ENCODE results near the gene SCAPER. TPM values are rescaled to one million over a fixed set of nuclear protein-coding genes. Genes with fewer than 3 reads are reported as not detected.
A peak's percentile ranks its signal among the peaks of the same experiment; 100 is the strongest.

The SCAPER gene
- total RNA-seq, 1 donor from 2014 or later, result 42.6 TPM

- peak overlapping the region; percentile 76 for H3K27ac ChIP-seq (replicated peaks)
- TF ChIP-seq CTCF (IDR thresholded peaks at IDR 0.05; ENCODE audit: borderline replicate concordance), result no peak
- no peak for DNase-seq
- intact Hi-C loops (cut with micrococcal nuclease), result no loop called here
- peaks cover 2% of the 10 kb centered on the region for H3K36me3 ChIP-seq
- no peaks in the 10 kb centered on the region for H3K27me3 ChIP-seq (ENCODE audit: low read depth)
- H3K4me1 ChIP-seq, result peaks cover 36% of the 10 kb centered on the region
- H3K4me3 ChIP-seq, result peak overlapping the region; percentile 37
- H3K9me3 ChIP-seq (replicated peaks), result peaks cover 12% of the 10 kb centered on the region
These were observed 329.5 kb downstream of the SCAPER start for GRCh38 chr15:76575679-76576078.

- intact Hi-C loops (cut with micrococcal nuclease), result no loop called here
- Histone ChIP-seq H3K9me3 (replicated peaks) (peaks cover 8% of the 10 kb centered on the region), H3K27me3 (ENCODE audit: low read depth) (no peaks in the 10 kb centered on the region), H3K4me3 (no peak overlapping the region), H3K4me1 (peaks cover 36% of the 10 kb centered on the region), H3K36me3 (peaks cover 4% of the 10 kb centered on the region), H3K27ac (replicated peaks) (peak overlapping the region; percentile 76)
- no peak for DNase-seq
- TF ChIP-seq CTCF (IDR thresholded peaks at IDR 0.05; ENCODE audit: borderline replicate concordance), result no peak
These were observed 329.9 kb downstream of the SCAPER start for GRCh38 chr15:76575274-76575673.

GRCh38 chr15:76572983-76573314 lies 332.2 kb downstream of the SCAPER start:
- H3K27me3 ChIP-seq (ENCODE audit: low read depth), result no peaks in the 10 kb centered on the region
- no peak for TF ChIP-seq CTCF (IDR thresholded peaks at IDR 0.05; ENCODE audit: borderline replicate concordance)

GRCh38 chr15:76566276-76566675 lies 338.9 kb downstream of the SCAPER start:
- intact Hi-C loops (cut with micrococcal nuclease), result no loop called here
- no peak overlapping the region for H3K27ac ChIP-seq (replicated peaks)
- no peak overlapping the region for H3K4me3 ChIP-seq
- H3K27me3 ChIP-seq (ENCODE audit: low read depth), result no peaks in the 10 kb centered on the region
- H3K36me3 ChIP-seq, result peaks cover 18% of the 10 kb centered on the region
- H3K4me1 ChIP-seq, result no peaks in the 10 kb centered on the region
- peaks cover 17% of the 10 kb centered on the region for H3K9me3 ChIP-seq (replicated peaks)
- no peak for TF ChIP-seq CTCF (IDR thresholded peaks at IDR 0.05; ENCODE audit: borderline replicate concordance)
- no peak for DNase-seq

More at GRCh38 chr15:76572983-76573314, 332.2 kb downstream of the SCAPER start:
- intact Hi-C loops (cut with micrococcal nuclease), result no loop called here
- DNase-seq, result no peak
- H3K9me3 ChIP-seq (replicated peaks), result peaks cover 4% of the 10 kb centered on the region
- peaks cover 9% of the 10 kb centered on the region for H3K36me3 ChIP-seq
- no peak overlapping the region for H3K4me3 ChIP-seq
- no peak overlapping the region for H3K27ac ChIP-seq (replicated peaks)
- H3K4me1 ChIP-seq, result peaks cover 35% of the 10 kb centered on the region

GRCh38 chr15:76565366-76565765 lies 339.8 kb downstream of the SCAPER start:
- Histone ChIP-seq H3K4me3 (no peak overlapping the region), H3K4me1 (no peaks in the 10 kb centered on the region), H3K36me3 (peaks cover 14% of the 10 kb centered on the region), H3K27ac (replicated peaks) (no peak overlapping the region), H3K9me3 (replicated peaks) (peaks cover 17% of the 10 kb centered on the region), H3K27me3 (ENCODE audit: low read depth) (no peaks in the 10 kb centered on the region)
- DNase-seq, result no peak
- intact Hi-C loops (cut with micrococcal nuclease), result no loop called here
- no peak for TF ChIP-seq CTCF (IDR thresholded peaks at IDR 0.05; ENCODE audit: borderline replicate concordance)

- Histone ChIP-seq H3K4me1 (peaks cover 6% of the 10 kb centered on the region), H3K9me3 (replicated peaks) (peaks cover 18% of the 10 kb centered on the region), H3K27ac (replicated peaks) (no peak overlapping the region), H3K27me3 (ENCODE audit: low read depth) (no peaks in the 10 kb centered on the region), H3K4me3 (no peak overlapping the region), H3K36me3 (peaks cover 3% of the 10 kb centered on the region)
- intact Hi-C loops (cut with micrococcal nuclease), result no loop called here
- no peak for DNase-seq
- TF ChIP-seq CTCF (IDR thresholded peaks at IDR 0.05; ENCODE audit: borderline replicate concordance), result no peak
These were observed 349.9 kb downstream of the SCAPER start for GRCh38 chr15:76555247-76555646.

Data from left ventricle myocardium inferior (tissue), 1 donor.